ENCODE measurements around the gene GNB4.
A peak's percentile ranks its signal among the peaks of the same experiment; 100 is the strongest.

GNB4 gene

GRCh38 chr3:179415377-179415776 lies 35.9 kb downstream of the GNB4 start:
- Histone ChIP-seq H3K27ac (ENCODE audit: low read length) (no peak overlapping the region), H3K9me3 (ENCODE audit: insufficient read depth, low read length) (no peaks in the 10 kb centered on the region), H4K20me1 (ENCODE audit: insufficient read depth, low read length) (no peaks in the 10 kb centered on the region), H3K4me2 (ENCODE audit: low read length) (no peak overlapping the region), H3K4me1 (ENCODE audit: low read length) (no peaks in the 10 kb centered on the region), H3K4me3 (ENCODE audit: low read length) (no peak overlapping the region), H3K9ac (ENCODE audit: low read length) (no peak overlapping the region), H3K36me3 (replicated peaks; ENCODE audit: low read depth, low read length) (no peaks in the 10 kb centered on the region), H3K79me2 (ENCODE audit: low read length) (no peaks in the 10 kb centered on the region), H2AFZ (ENCODE audit: low read depth, low read length) (no peak overlapping the region), H3K27me3 (ENCODE audit: low read depth, low read length) (no peaks in the 10 kb centered on the region)
- no peak for TF ChIP-seq EZH2phosphoT487 (IDR thresholded peaks at IDR 0.05; ENCODE audit: low read depth)
- TF ChIP-seq, protein P1, sequence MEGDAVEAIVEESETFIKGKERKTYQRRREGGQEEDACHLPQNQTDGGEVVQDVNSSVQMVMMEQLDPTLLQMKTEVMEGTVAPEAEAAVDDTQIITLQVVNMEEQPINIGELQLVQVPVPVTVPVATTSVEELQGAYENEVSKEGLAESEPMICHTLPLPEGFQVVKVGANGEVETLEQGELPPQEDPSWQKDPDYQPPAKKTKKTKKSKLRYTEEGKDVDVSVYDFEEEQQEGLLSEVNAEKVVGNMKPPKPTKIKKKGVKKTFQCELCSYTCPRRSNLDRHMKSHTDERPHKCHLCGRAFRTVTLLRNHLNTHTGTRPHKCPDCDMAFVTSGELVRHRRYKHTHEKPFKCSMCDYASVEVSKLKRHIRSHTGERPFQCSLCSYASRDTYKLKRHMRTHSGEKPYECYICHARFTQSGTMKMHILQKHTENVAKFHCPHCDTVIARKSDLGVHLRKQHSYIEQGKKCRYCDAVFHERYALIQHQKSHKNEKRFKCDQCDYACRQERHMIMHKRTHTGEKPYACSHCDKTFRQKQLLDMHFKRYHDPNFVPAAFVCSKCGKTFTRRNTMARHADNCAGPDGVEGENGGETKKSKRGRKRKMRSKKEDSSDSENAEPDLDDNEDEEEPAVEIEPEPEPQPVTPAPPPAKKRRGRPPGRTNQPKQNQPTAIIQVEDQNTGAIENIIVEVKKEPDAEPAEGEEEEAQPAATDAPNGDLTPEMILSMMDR (IDR thresholded peaks at IDR 0.05; ENCODE audit: low read depth, low read length) = no peak

- no peaks in the 10 kb centered on the region for H3K4me1 ChIP-seq (ENCODE audit: low read length)
- H3K79me2 ChIP-seq (ENCODE audit: low read length) = no peaks in the 10 kb centered on the region
- no peak overlapping the region for H3K4me3 ChIP-seq (ENCODE audit: low read length)
- H3K9me3 ChIP-seq (ENCODE audit: insufficient read depth, low read length) = no peaks in the 10 kb centered on the region
- no peaks in the 10 kb centered on the region for H3K36me3 ChIP-seq (replicated peaks; ENCODE audit: low read depth, low read length)
- no peak for TF ChIP-seq EZH2phosphoT487 (IDR thresholded peaks at IDR 0.05; ENCODE audit: low read depth)
- TF ChIP-seq, protein P1 (IDR thresholded peaks at IDR 0.05; ENCODE audit: low read depth, low read length) = no peak
- H3K4me2 ChIP-seq (ENCODE audit: low read length) = no peak overlapping the region
- no peak overlapping the region for H3K27ac ChIP-seq (ENCODE audit: low read length)
- H4K20me1 ChIP-seq (ENCODE audit: insufficient read depth, low read length) = no peaks in the 10 kb centered on the region
- H2AFZ ChIP-seq (ENCODE audit: low read depth, low read length) = no peak overlapping the region
- no peak overlapping the region for H3K9ac ChIP-seq (ENCODE audit: low read length)
- H3K27me3 ChIP-seq (ENCODE audit: low read depth, low read length) = no peaks in the 10 kb centered on the region
Observed at GRCh38 chr3:179414804-179415203, 36.5 kb downstream of the GNB4 start.

DNA sequence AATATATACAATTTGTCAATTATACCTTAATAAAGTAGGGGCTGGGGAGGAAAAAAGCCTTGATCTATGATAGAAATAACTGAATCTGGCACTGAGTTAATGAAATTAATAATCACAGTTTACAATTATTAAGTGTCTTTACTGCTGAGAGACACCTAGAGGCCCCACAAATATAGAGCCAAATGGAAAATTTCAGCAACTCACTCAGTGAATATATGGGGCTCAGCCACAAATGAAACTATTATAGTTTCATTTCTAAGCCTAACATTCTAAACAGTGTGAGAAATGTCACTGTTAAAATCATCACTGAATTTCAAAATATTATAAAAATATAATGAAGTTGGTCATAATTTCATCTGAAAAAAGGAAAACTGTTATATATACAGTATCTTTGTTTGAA lies 40.3 kb downstream of the GNB4 start:
- Histone ChIP-seq H3K4me3 (ENCODE audit: low read length) (no peak overlapping the region), H2AFZ (ENCODE audit: low read depth, low read length) (no peak overlapping the region), H3K27ac (ENCODE audit: low read length) (no peak overlapping the region), H3K4me1 (ENCODE audit: low read length) (no peaks in the 10 kb centered on the region), H3K9ac (ENCODE audit: low read length) (no peak overlapping the region), H4K20me1 (ENCODE audit: insufficient read depth, low read length) (no peaks in the 10 kb centered on the region), H3K27me3 (ENCODE audit: low read depth, low read length) (no peaks in the 10 kb centered on the region), H3K36me3 (replicated peaks; ENCODE audit: low read depth, low read length) (no peaks in the 10 kb centered on the region), H3K9me3 (ENCODE audit: insufficient read depth, low read length) (no peaks in the 10 kb centered on the region), H3K4me2 (ENCODE audit: low read length) (no peak overlapping the region), H3K79me2 (ENCODE audit: low read length) (no peaks in the 10 kb centered on the region)
- TF ChIP-seq EZH2phosphoT487 (IDR thresholded peaks at IDR 0.05; ENCODE audit: low read depth) = no peak
- TF ChIP-seq, protein P1 (IDR thresholded peaks at IDR 0.05; ENCODE audit: low read depth, low read length) = no peak

DNA sequence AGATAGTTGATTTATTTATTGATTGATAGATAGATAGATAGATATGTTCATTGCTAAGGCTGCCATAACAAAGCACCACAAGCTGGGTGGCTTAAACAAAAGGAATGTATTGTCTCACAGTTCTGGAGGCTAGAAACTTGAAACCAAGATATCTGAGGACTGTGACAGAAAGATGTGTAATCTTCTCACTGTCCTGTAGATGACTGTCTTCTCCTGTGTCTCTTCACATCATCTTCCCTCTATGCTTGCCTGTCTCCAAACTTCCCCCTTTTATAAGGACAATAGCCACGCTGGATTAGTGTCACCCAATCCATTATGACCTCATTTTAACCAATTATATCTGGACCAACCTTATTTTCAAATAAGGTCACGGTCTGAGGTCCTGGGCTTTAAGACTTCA lies 40.9 kb downstream of the GNB4 start:
- no peaks in the 10 kb centered on the region for H3K27me3 ChIP-seq (ENCODE audit: low read depth, low read length)
- no peak overlapping the region for H3K4me2 ChIP-seq (ENCODE audit: low read length)
- no peaks in the 10 kb centered on the region for H3K79me2 ChIP-seq (ENCODE audit: low read length)
- H2AFZ ChIP-seq (ENCODE audit: low read depth, low read length) = no peak overlapping the region
- H3K4me1 ChIP-seq (ENCODE audit: low read length) = no peaks in the 10 kb centered on the region
- H3K9ac ChIP-seq (ENCODE audit: low read length) = no peak overlapping the region
- no peak overlapping the region for H3K27ac ChIP-seq (ENCODE audit: low read length)
- no peaks in the 10 kb centered on the region for H3K36me3 ChIP-seq (replicated peaks; ENCODE audit: low read depth, low read length)
- no peaks in the 10 kb centered on the region for H3K9me3 ChIP-seq (ENCODE audit: insufficient read depth, low read length)
- TF ChIP-seq, protein P1 (IDR thresholded peaks at IDR 0.05; ENCODE audit: low read depth, low read length) = peak; percentile 39
- no peak for TF ChIP-seq EZH2phosphoT487 (IDR thresholded peaks at IDR 0.05; ENCODE audit: low read depth)
- H3K4me3 ChIP-seq (ENCODE audit: low read length) = no peak overlapping the region
- H4K20me1 ChIP-seq (ENCODE audit: insufficient read depth, low read length) = no peaks in the 10 kb centered on the region
